HS-5 (cell line): ENCODE measurements around the gene STXBP6.

ENCODE experiments used
- DNase-seq: peaks from one replicate; pipeline ENCODE4 v3.0.0-alpha.2; 2012; ENCODE audit warnings: low read depth

The STXBP6 gene

DNA sequence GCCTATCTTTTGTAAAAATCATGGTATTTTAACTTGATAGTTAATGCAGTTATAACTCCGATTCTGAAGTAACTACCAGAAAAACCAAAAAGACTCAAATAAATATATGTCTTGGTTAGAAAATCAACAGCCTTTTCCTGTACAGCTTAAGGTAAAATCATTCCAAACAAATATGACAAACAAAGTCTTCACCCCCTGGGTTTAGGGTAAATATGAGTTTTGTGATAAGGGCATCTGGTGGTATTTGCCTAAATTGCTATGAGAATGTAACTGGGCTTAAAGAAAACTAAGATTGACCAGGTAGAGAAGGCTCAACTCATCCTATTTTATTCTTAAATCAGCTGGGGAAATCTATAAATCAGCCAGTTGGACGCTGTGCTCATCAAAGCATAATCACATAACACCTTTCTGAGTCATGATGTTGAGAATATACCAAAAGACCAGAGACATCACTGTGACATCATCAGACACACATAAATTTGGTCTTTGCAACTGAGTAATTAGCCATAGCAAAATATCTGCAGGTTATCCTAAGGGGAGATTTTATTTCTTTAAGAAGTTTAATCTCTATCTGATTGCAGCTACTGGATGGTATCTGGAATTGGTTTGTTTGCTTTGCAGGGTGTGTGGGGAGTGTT is 133.9 kb downstream of the STXBP6 start:
- no peak for DNase-seq

DNA sequence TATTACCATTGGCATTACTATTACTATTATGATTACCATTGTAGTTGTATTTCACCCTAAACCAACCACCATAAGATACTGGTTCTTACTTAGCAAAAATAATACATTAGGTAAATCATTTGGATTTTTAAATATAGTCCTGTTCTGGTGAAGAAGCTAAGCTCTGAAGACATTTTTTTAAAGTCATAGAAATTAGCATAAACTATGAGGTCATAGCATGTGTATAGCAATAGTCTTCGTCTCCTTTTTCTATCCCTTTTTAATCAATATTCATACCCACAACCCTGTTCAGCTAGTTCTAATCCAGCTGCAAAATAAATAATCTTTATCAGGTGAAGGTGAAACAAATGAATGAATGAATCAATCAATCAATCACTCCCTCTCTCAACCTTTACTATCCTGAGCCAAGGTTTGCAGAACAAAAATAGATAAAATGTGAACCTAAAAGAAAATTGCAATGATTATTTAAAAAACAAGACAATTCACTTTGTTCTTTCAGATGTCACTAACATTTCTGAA is 134.5 kb downstream of the STXBP6 start:
- DNase-seq: no peak

- DNase-seq: no peak
Measured at GRCh38 chr14:24913746-24914145, 136.2 kb downstream of the STXBP6 start.

DNA sequence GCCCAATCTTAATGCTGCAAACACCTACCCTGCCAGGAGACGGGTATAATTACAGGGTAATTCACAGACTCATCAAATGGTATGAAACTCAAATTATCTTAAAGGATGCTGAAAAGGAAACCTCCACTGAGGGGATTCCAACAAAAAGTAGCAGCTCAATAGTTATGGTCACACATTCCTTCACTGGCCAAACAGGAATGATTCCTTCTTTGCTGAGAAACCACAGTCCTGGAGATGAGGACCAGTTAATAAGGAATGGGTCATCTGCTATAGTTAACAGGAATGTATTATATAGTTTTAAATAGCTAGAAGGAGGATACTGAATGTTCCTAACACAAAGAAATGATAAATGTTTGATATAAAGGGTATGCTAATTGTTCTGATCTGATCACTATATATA is 136.9 kb downstream of the STXBP6 start:
- no peak for DNase-seq

- DNase-seq: no peak
Measured at GRCh38 chr14:24911324-24912109, 138.4 kb downstream of the STXBP6 start.

GRCh38 chr14:24910408-24910986 is 139.4 kb downstream of the STXBP6 start:
- no peak for DNase-seq

- DNase-seq: no peak
Measured at GRCh38 chr14:24909523-24910302, 140.2 kb downstream of the STXBP6 start.

- no peak for DNase-seq
Measured at GRCh38 chr14:24908592-24909236, 141.2 kb downstream of the STXBP6 start.

- DNase-seq: no peak
Measured at GRCh38 chr14:24904533-24904932, 145.4 kb downstream of the STXBP6 start.

DNA sequence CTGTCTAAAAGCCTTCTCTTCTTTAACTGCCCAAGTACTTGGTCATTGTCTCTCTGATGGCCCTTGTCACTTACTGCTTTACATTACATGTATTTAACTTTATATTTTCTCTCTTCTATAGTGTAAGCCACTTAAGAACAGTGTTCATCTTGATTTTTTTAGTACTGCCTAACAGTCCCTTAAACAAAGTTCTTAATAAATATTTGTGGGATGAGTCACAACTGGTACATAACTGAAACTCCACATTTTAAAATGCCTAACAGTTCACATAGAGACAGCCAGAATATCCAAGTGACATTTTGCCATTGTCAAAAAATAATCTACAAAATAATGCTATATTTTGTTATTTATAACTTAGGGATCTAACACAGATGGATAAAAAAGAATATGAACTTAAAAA is 146.6 kb downstream of the STXBP6 start:
- peak; percentile 38 for DNase-seq

DNA sequence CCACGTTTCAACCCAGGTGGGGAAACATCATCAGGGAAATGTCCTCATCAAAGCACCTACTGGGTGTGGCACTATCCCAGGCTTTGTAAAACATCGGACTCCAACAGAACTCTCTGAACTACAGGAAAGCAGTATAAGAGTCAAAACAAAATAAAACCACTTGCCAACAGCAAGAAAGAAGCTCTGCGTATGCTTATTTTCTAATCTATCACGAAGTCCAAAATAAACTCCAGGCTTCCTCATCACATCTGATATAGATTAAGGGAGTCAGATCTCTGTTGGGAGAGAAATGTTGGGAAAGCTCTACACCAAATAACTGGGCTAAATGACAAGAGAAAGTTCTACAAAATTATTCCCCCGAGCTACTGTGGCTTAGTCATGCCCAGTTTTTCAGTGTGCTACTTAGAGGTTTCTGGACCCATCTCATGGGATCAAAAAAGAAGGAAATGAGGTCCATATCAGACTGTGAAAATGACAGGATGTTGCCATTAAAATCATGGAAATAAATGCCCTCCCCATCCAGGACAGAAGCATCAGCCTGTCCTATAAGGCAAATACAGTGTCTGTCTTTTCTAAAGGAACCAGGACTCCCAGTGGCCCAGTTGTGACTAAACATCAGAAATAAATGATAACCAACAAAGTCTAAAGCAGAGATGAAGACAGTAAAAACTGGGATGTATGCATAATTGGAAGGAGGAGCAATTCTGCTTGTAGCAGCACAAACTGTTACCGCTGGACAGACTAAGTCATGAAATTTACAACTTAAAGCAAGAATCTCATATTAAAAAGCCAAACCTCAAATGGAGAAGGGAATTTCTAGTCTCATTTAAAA is 149.5 kb downstream of the STXBP6 start:
- peak; percentile 25 for DNase-seq

- DNase-seq: no peak
Measured at GRCh38 chr14:24897793-24898192, 152.2 kb downstream of the STXBP6 start.

DNA sequence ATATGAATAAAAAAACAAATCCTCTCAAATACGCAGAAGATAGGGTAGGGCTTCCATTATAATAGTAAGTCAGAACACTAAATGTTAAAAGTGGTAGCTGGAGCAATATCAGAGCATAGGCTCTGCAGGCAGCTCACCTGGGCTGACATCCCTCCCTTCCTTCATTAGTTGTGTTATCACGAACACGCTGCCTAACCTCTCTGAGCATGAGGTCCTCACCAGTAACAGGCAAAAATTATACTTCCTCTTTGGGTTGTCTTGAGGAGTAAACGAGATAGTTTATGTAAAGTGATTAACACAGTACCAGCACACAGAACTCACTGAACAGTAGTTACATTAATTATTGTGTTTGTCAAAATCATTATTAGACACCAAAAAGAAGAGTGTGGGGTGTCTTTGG is 154.3 kb downstream of the STXBP6 start:
- DNase-seq: no peak

DNA sequence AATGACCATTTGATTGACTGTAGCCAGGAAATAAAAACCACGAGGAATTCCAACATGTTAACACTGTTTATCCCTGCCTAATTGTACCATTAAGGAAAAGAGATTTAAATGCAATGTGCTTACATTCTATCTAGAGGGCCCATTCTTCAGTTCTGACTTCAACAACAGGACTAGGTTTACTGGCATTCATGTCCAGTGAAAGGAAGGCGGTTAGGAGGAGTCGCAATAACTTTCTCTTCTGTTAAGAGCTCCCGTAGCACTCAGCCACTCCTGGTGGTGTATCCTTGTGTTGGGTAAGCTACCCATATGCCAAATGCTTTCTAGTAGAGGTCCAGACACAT is 154.7 kb downstream of the STXBP6 start:
- DNase-seq: no peak

- DNase-seq: no peak
Measured at GRCh38 chr14:24894583-24895242, 155.2 kb downstream of the STXBP6 start.

DNA sequence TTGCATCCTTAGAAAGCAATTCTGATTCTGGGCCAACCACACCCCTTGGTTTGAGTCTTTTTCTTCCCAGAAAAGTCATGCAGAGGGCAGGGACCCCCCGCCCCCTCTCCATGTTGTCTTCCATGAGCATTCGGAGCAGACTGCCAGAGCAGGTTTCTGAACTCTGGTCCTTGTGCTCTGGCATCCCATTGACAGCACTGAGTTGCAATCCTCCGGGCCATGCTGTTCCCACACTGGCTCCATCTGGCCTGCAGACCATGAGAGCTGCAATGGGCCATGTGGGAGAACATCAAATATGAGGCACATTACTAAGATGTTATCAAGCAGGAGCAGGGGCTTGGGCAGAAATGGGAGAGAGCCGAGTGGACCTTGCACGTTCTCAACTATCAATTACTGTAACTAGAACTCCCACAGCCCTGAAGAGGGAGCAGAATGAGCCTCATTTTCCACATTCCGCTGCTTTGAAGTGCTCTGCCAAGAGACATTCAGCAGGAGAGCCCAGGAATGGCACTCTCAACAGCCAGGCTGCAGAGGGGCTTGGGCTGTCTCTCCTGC is 157.4 kb downstream of the STXBP6 start:
- no peak for DNase-seq

- no peak for DNase-seq
Measured at GRCh38 chr14:24891987-24892496, 157.9 kb downstream of the STXBP6 start.

DNA sequence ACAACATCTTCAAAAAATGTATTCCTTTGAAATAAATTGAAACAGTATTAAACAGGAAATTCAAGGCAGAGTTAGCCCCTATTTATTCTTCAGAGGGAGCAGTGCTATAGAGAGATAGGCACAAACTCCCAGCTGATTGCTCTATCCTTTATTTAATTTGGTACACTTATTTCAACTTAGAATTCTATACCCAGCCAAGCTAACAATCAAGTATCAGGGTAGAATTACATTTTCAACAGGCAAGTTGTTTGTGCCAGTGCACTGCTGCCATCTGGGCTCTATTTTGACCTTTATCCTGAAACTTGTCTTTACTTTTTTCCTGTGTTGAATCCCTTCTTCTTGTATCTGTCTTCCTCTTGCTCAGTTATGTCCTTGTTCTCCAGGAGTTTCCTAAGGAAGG is 159.2 kb downstream of the STXBP6 start:
- DNase-seq: no peak

DNA sequence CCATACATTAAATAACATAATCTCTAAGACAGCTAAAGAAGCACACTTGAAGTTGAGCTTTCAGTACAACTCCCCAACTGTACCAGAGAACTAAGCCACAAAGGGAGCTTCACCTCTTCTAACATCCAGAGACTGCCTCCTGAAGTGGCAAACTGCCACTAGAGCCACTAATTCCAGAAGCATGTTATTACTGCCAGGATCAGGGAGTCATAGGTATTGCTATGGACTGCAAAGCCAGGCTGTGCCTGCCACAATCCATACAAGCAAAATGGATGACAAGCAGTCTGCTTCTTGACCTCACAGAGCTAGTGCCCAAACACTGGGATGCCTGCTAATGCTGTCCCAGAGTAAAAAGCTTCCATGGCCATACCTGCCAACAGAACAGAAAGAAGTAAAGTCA is 160.1 kb downstream of the STXBP6 start:
- DNase-seq: no peak

DNA sequence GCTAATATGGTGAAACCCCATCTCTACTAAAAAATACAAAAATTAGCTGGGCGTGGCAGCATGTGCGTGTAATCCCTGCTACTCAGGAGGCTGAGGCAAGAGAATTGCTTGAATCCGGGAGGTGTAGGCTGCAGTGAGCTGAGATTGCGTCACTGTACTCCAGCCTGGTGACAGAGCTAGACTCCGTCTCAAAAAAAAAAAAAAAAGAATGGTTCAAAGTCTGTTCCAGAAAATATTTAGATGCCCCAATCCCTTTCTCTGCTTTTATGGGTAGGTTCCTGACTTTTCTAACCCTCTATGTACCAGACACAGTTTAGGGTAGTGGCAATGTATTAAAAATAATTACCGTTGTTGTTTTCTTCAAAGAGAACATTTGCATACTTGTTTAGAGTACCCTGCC is 161.4 kb downstream of the STXBP6 start:
- DNase-seq: no peak
